ENCODE results near the gene ARFGEF3.

The ARFGEF3 gene

DNA sequence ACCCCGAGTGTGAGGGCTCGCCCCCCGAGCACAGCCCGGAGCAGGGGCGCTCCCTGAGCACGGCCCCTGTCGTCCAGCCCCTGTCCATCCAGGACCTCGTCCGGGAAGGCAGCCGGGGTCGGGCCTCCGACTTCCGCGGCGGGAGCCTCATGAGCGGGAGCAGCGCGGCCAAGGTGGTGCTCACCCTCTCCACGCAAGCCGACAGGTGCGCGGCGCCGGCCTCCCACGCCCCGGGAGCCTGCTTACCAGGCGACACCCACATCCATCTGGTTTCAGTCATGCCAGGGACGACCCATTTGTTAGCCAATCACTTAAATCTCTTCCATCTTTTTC, 130.1 kb downstream of the ARFGEF3 start:
- Histone ChIP-seq H3K36me3 (ENCODE audit: control insufficient read depth, insufficient read depth, low read length) (no peaks in the 10 kb centered on the region), H3K9me3 (ENCODE audit: control insufficient read depth, low read length) (no peaks in the 10 kb centered on the region), H3K9ac (ENCODE audit: low read length) (no peak overlapping the region), H3K4me1 (ENCODE audit: control insufficient read depth, insufficient read depth, low read length) (peaks cover 5% of the 10 kb centered on the region), H3K4me3 (ENCODE audit: low read length) (no peak overlapping the region), H3K27me3 (ENCODE audit: control insufficient read depth, insufficient read depth, low read length) (no peaks in the 10 kb centered on the region)

DNA sequence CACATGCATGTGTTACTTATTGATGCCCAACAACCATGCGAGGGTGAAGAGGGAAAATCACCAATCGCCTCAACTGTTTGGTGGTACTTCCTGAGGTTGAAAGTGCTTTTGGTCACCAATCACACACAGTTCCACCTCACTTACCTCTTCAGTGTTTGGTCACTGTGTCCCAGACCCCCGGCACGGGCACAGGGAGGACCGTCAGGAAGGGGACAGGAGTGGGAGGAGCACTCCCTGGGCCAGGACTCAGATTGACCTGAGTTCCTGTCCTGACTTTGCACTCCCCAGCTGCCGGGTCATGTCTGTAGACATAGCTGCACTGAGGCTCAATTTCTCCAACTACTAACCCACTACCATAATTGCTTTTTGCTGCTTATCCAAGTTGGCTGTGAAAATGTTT, 130.7 kb downstream of the ARFGEF3 start:
- Histone ChIP-seq H3K4me1 (ENCODE audit: control insufficient read depth, insufficient read depth, low read length) (peaks cover 5% of the 10 kb centered on the region), H3K27me3 (ENCODE audit: control insufficient read depth, insufficient read depth, low read length) (no peaks in the 10 kb centered on the region)

DNA sequence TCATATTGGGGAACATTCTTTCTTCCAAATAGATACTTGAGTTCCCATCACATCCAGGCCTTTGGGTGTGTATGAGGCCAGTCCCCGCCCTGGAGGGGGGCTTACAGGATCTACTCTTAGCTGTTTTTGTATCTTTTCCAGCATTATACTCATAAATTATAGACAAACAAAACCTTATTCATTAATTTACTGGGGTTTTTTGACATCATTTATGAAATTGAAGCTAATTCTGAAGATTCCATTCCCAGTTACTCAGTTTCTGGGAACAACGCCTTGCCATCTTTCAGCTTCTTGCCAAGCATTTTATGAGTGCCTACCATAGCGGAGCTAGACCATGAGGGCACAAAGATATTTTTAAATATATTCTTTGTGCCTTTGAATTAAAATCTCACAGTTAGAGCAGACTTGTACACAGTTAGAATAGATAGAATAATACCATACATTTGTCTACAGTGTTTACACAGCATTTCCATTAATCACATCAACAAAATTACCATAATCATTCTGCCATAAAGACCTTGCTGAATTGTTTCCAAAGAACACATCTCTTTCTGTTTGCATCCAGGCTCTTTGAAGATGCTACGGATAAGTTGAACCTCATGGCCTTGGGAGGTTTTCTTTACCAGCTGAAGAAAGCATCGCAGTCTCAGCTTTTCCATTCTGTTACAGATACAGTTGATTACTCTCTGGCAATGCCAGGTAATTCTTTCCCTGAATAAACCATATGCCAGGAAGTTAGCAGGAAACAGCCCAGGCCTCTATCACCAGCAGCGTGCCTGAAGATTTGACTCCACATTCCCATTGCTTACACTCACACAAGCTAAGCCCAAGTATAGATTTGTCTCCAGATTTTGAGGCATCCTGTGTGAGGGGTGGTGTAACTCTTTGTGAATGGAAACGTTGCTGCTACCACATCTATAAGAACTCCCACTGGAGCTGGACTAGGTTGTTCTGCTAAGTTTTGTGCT, 132.0 kb downstream of the ARFGEF3 start:
- no peak overlapping the region for H3K9ac ChIP-seq (ENCODE audit: low read length)
- peaks cover 5% of the 10 kb centered on the region for H3K4me1 ChIP-seq (ENCODE audit: control insufficient read depth, insufficient read depth, low read length)
- H3K27me3 ChIP-seq (ENCODE audit: control insufficient read depth, insufficient read depth, low read length), result no peaks in the 10 kb centered on the region
- no peaks in the 10 kb centered on the region for H3K9me3 ChIP-seq (ENCODE audit: control insufficient read depth, low read length)
- no peaks in the 10 kb centered on the region for H3K36me3 ChIP-seq (ENCODE audit: control insufficient read depth, insufficient read depth, low read length)
- H3K4me3 ChIP-seq (ENCODE audit: low read length), result no peak overlapping the region

More for the DNA sequence above, 130.7 kb downstream of the ARFGEF3 start:
- no peak overlapping the region for H3K4me3 ChIP-seq (ENCODE audit: low read length)
- no peaks in the 10 kb centered on the region for H3K36me3 ChIP-seq (ENCODE audit: control insufficient read depth, insufficient read depth, low read length)
- no peak overlapping the region for H3K9ac ChIP-seq (ENCODE audit: low read length)
- no peaks in the 10 kb centered on the region for H3K9me3 ChIP-seq (ENCODE audit: control insufficient read depth, low read length)

DNA sequence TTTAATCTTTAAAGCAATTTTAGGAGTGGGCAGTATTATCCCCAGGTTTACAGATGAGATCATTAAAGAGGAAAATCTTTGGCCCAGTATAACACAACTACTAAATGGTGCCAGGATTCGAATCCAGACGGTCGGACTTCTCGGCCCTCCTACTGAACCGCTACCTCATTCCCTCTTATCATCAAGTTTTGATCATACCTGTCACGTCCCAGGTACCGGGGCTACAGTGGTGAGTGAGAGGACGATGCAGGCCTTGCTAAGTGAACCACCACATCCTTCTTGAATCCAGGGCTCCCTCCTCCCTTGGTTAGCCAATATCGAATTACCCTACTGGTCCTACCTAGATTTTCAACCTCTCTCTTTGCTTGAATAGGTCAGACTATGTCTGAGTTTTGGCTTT, 134.6 kb downstream of the ARFGEF3 start:
- Histone ChIP-seq H3K9ac (ENCODE audit: low read length) (no peak overlapping the region), H3K4me1 (ENCODE audit: control insufficient read depth, insufficient read depth, low read length) (peaks cover 5% of the 10 kb centered on the region), H3K36me3 (ENCODE audit: control insufficient read depth, insufficient read depth, low read length) (no peaks in the 10 kb centered on the region), H3K9me3 (ENCODE audit: control insufficient read depth, low read length) (no peaks in the 10 kb centered on the region), H3K27me3 (ENCODE audit: control insufficient read depth, insufficient read depth, low read length) (no peaks in the 10 kb centered on the region), H3K4me3 (ENCODE audit: low read length) (no peak overlapping the region)

DNA sequence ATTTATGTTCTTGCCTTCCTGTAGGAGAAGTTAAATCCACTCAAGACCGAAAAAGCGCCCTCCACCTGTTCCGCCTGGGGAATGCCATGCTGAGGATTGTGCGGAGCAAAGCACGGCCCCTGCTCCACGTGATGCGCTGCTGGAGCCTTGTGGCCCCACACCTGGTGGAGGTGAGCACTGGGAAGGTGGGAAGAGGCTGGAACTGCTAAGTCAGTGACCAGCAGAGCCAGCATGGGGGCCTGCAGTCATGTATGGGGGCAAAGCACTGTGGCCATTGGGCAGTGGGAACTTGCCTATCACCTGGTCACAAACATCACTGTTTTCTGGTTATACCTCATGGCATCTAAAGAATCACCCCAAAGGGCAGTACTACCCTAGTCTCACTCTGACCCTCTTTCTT, 135.0 kb downstream of the ARFGEF3 start:
- H3K36me3 ChIP-seq (ENCODE audit: control insufficient read depth, insufficient read depth, low read length), result no peaks in the 10 kb centered on the region
- no peaks in the 10 kb centered on the region for H3K27me3 ChIP-seq (ENCODE audit: control insufficient read depth, insufficient read depth, low read length)
- peaks cover 5% of the 10 kb centered on the region for H3K4me1 ChIP-seq (ENCODE audit: control insufficient read depth, insufficient read depth, low read length)
- H3K9ac ChIP-seq (ENCODE audit: low read length), result no peak overlapping the region
- H3K9me3 ChIP-seq (ENCODE audit: control insufficient read depth, low read length), result no peaks in the 10 kb centered on the region
- no peak overlapping the region for H3K4me3 ChIP-seq (ENCODE audit: low read length)

DNA sequence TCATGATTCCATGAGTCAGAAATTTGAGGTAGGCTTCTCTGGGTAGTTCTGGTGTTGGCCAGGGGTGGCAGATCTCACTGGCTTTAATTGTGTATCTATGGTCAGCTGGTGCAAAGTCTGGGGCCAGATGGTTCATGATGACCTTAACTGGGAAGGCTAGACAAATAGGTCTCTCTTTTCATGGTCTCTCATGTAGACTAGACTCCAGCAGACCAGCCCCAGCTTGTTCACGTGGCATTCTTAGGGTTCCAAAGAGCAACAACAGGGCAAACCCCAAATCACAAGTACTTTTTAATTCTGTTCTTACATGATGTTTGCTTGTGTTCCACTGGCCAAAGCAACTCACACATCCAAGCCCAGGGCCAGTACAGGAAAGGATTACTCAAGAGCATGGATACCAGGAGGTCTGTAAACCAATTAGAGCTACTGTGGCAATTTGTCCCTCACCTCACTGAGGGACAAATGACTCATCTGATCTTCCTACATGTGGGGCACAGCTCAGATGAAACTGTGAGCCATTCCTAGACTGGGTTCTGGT, 136.1 kb downstream of the ARFGEF3 start:
- Histone ChIP-seq H3K4me3 (ENCODE audit: low read length) (no peak overlapping the region), H3K4me1 (ENCODE audit: control insufficient read depth, insufficient read depth, low read length) (peaks cover 5% of the 10 kb centered on the region), H3K9me3 (ENCODE audit: control insufficient read depth, low read length) (no peaks in the 10 kb centered on the region), H3K9ac (ENCODE audit: low read length) (no peak overlapping the region), H3K36me3 (ENCODE audit: control insufficient read depth, insufficient read depth, low read length) (no peaks in the 10 kb centered on the region), H3K27me3 (ENCODE audit: control insufficient read depth, insufficient read depth, low read length) (no peaks in the 10 kb centered on the region)

DNA sequence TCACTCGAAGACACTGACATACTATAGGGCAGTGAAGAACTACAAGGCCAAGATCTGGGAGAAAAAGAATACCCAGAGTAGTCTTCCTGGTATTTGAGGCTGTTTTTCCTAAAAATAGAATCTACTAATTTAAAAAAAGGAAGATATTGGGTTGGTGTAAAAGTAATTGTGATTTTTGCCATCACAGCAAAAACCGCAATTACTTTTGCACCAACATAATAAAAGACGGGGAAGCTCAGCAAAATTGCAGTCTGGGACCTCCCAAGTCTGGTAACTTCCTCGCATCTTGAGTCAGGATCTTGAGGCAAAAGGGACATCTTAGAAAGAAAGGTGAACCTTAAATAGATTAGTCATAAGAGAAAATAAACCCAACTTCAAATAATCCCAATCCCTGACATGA, 138.7 kb downstream of the ARFGEF3 start:
- Histone ChIP-seq H3K9me3 (ENCODE audit: control insufficient read depth, low read length) (no peaks in the 10 kb centered on the region), H3K27me3 (ENCODE audit: control insufficient read depth, insufficient read depth, low read length) (no peaks in the 10 kb centered on the region), H3K4me3 (ENCODE audit: low read length) (no peak overlapping the region), H3K9ac (ENCODE audit: low read length) (no peak overlapping the region), H3K36me3 (ENCODE audit: control insufficient read depth, insufficient read depth, low read length) (no peaks in the 10 kb centered on the region), H3K4me1 (ENCODE audit: control insufficient read depth, insufficient read depth, low read length) (peaks cover 5% of the 10 kb centered on the region)

DNA sequence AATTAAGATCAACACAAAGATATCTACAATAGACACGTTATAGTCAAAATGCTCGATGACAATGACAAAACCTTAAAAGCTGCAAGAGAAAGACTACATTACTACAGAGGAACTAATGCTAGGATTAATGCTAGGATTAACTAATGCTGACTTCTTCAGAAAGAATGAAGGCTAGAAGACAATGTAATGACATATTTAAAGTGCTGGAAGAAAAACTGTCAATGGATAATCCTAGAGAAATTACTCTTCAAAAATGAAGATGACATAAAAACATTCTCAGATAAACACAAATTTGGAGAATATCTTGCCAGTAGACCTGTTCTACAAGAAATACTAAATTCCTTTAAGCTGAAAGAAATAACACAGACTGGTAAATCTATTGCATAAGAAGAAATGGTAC, 140.8 kb downstream of the ARFGEF3 start:
- H3K36me3 ChIP-seq (ENCODE audit: control insufficient read depth, insufficient read depth, low read length), result no peaks in the 10 kb centered on the region
- no peak overlapping the region for H3K4me3 ChIP-seq (ENCODE audit: low read length)
- no peaks in the 10 kb centered on the region for H3K9me3 ChIP-seq (ENCODE audit: control insufficient read depth, low read length)
- H3K4me1 ChIP-seq (ENCODE audit: control insufficient read depth, insufficient read depth, low read length), result peaks cover 2% of the 10 kb centered on the region
- no peaks in the 10 kb centered on the region for H3K27me3 ChIP-seq (ENCODE audit: control insufficient read depth, insufficient read depth, low read length)
- no peak overlapping the region for H3K9ac ChIP-seq (ENCODE audit: low read length)

DNA sequence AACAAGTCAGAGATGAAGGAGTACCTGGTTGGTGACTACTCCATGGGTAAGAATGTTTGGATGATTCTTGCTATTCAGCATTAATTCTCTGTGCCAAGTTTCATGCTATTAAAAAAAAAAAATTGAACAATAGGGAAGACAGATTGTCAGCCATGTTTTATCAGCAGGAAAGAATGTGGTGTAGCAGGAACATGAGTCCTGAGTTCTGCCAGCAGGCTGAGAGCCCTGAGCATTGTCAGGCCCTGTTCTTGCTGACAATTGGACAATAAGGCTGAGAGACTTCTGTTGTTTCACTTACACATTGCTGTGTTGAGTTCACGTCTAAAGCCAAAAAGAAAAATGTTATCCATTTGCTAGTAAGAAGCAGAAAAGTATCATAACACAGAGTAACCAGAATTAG, 145.6 kb downstream of the ARFGEF3 start:
- peaks cover 16% of the 10 kb centered on the region for H3K4me1 ChIP-seq (ENCODE audit: control insufficient read depth, insufficient read depth, low read length)
- no peaks in the 10 kb centered on the region for H3K27me3 ChIP-seq (ENCODE audit: control insufficient read depth, insufficient read depth, low read length)
- no peaks in the 10 kb centered on the region for H3K9me3 ChIP-seq (ENCODE audit: control insufficient read depth, low read length)
- no peak overlapping the region for H3K9ac ChIP-seq (ENCODE audit: low read length)
- no peak overlapping the region for H3K4me3 ChIP-seq (ENCODE audit: low read length)
- H3K36me3 ChIP-seq (ENCODE audit: control insufficient read depth, insufficient read depth, low read length), result no peaks in the 10 kb centered on the region

DNA sequence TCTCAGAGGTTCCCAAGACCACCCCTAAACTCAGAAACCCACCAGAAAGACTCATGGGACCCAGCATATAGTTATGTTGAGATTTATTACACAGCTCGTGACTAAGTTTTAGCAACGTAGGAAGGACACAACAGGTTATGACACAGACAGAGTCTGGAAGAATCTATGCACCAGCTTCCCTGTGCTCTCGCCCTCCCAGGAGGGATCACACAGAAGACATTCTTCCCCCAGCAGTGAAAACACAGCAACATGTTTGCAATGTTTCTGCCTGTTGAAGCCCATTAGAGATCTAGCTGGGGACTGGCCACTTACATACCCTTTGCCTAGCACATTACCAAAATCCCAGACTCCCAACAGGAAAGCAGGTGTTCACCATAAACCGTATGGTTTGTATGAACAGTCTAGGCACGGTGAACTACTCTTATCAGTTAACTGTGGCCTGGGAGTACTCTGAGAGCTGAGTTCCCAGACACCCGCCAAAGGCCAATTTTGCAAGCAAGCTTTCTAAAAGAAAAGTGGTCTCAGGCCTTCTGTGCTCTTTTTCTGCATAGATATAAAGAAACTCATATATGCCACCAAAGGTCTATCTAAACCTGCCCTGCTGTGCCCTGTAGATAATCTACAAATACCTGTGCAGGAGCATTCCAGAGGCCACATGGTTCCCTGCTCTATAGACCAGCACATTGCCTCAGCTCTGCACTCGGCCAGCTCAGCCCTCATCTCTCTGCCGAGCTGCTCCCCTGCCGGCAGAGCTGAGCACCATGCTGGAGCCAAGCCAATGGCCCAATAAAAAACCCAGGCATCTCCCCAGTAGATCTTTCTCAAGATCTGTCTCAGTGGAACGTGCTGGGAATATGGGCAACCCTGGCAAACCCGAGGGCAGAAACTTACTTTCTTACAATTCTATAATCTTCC, 146.3 kb downstream of the ARFGEF3 start:
- H3K36me3 ChIP-seq (ENCODE audit: control insufficient read depth, insufficient read depth, low read length), result no peaks in the 10 kb centered on the region
- H3K27me3 ChIP-seq (ENCODE audit: control insufficient read depth, insufficient read depth, low read length), result no peaks in the 10 kb centered on the region
- no peak overlapping the region for H3K9ac ChIP-seq (ENCODE audit: low read length)
- H3K4me3 ChIP-seq (ENCODE audit: low read length), result no peak overlapping the region
- H3K4me1 ChIP-seq (ENCODE audit: control insufficient read depth, insufficient read depth, low read length), result peaks cover 16% of the 10 kb centered on the region
- no peaks in the 10 kb centered on the region for H3K9me3 ChIP-seq (ENCODE audit: control insufficient read depth, low read length)

DNA sequence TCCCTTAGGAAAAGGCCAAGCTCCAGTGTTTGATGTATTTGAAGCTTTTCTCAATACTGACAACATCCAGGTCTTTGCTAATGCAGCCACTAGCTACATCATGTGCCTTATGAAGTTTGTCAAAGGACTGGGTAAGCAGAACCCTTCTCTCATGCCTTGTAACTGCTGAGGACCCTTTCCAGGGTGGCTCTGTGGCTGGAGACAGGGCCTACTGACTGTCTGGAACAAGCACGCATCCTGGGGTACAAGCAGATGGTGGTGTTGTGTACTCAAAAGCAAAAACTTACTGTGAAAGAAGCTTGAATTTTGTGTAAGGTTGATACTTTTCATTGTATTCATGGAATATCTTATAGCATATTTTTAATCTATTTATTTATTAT, 147.0 kb downstream of the ARFGEF3 start:
- H3K9ac ChIP-seq (ENCODE audit: low read length), result no peak overlapping the region
- no peak overlapping the region for H3K4me3 ChIP-seq (ENCODE audit: low read length)
- H3K9me3 ChIP-seq (ENCODE audit: control insufficient read depth, low read length), result no peaks in the 10 kb centered on the region
- H3K27me3 ChIP-seq (ENCODE audit: control insufficient read depth, insufficient read depth, low read length), result no peaks in the 10 kb centered on the region
- H3K4me1 ChIP-seq (ENCODE audit: control insufficient read depth, insufficient read depth, low read length), result peaks cover 16% of the 10 kb centered on the region
- H3K36me3 ChIP-seq (ENCODE audit: control insufficient read depth, insufficient read depth, low read length), result no peaks in the 10 kb centered on the region

DNA sequence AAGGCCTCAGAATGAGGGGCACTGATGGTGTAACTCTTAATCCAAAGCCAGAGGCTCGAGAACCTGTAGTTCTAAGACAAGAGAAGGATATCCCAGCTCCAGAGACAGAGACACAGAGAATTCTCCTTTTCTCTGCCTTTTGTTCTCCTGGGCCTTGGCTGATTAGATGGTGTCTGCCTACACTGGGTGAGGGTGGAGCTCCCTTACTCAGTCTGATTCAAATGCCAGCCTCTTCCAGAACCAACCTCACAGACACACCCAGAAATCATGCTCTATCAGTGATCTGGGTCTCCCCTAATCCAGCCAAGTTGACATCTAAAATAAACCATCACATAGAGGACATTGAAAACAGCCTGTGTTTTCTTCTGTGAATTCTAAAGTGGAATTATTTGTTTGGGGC, 148.0 kb downstream of the ARFGEF3 start:
- Histone ChIP-seq H3K4me1 (ENCODE audit: control insufficient read depth, insufficient read depth, low read length) (peaks cover 16% of the 10 kb centered on the region), H3K27me3 (ENCODE audit: control insufficient read depth, insufficient read depth, low read length) (no peaks in the 10 kb centered on the region), H3K36me3 (ENCODE audit: control insufficient read depth, insufficient read depth, low read length) (no peaks in the 10 kb centered on the region), H3K4me3 (ENCODE audit: low read length) (no peak overlapping the region), H3K9ac (ENCODE audit: low read length) (no peak overlapping the region), H3K9me3 (ENCODE audit: control insufficient read depth, low read length) (no peaks in the 10 kb centered on the region)
